ENCODE results near the gene GLDN. TPM values are rescaled to one million over a fixed set of nuclear protein-coding genes. Genes with fewer than 3 reads are reported as not detected.
A peak's percentile ranks its signal among the peaks of the same experiment; 100 is the strongest.

Gene GLDN
- total RNA-seq, 1 donor from 2014 or later, result 0.26 TPM

DNA sequence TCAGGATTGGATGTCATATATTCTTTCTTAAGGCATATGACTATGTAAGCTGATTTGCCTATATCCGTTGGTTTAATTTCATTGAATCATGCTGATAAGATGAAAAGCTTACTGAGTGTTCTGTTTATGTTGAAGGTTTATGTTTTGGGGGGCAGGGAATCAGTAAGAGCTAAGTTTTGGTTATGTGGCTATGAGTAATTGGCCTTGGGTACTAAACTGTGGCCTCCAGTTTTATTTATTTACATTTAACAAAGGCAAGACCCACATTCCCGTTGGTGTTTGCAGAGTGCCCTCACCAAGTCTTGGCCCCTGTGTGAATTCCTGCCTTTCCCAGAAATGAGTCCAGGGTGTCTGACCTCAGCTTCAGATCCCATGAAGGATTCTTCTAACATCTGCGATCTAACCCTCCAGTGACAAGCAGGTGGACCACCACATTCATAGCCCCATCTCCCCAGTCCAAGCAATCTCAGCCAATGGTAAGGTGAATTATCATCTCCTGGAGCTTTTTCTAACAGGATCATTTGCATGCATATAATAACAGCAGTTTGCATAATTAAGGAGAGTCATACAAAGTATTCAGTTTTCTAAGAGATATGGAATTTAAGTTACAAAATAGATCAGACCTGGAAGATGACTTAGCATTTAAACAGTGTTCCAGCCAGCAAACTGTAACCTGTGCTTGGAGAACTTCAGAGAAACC, 27.4 kb downstream of the GLDN start:
- DNase-seq (ENCODE audit: low read depth) (peak; percentile 63), FAIRE-seq (no peak)
- no peak overlapping the region for H3K4me3 ChIP-seq (ENCODE audit: low read depth, low read length)
- TF ChIP-seq, protein P1, sequence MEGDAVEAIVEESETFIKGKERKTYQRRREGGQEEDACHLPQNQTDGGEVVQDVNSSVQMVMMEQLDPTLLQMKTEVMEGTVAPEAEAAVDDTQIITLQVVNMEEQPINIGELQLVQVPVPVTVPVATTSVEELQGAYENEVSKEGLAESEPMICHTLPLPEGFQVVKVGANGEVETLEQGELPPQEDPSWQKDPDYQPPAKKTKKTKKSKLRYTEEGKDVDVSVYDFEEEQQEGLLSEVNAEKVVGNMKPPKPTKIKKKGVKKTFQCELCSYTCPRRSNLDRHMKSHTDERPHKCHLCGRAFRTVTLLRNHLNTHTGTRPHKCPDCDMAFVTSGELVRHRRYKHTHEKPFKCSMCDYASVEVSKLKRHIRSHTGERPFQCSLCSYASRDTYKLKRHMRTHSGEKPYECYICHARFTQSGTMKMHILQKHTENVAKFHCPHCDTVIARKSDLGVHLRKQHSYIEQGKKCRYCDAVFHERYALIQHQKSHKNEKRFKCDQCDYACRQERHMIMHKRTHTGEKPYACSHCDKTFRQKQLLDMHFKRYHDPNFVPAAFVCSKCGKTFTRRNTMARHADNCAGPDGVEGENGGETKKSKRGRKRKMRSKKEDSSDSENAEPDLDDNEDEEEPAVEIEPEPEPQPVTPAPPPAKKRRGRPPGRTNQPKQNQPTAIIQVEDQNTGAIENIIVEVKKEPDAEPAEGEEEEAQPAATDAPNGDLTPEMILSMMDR (IDR thresholded peaks at IDR 0.05; ENCODE audit: insufficient read depth, low read length, severe bottlenecking), result no peak
- H3K36me3 ChIP-seq (ENCODE audit: control insufficient read depth, insufficient read depth, low read length), result no peaks in the 10 kb centered on the region
- no peaks in the 10 kb centered on the region for H3K27me3 ChIP-seq (ENCODE audit: control insufficient read depth, insufficient read depth, low read length)

DNA sequence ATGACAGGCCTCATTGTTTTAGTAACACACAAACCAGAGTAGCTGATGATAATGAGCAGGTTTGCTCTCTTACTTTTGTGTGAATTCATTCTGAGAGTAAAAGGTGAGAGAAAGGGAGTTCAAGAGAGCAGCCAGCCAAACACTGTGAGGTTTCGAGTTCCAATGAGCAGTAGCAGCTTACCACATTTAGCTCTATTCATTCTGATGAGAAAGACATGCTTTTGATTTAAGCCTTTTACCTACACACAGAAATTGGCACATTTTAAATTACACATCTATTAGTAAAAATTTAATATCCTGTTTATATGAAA, 28.0 kb downstream of the GLDN start:
- TF ChIP-seq, protein P1 (IDR thresholded peaks at IDR 0.05; ENCODE audit: insufficient read depth, low read length, severe bottlenecking), result no peak
- H3K4me3 ChIP-seq (ENCODE audit: low read depth, low read length), result no peak overlapping the region
- no peak for FAIRE-seq
- DNase-seq (ENCODE audit: low read depth), result no peak
- H3K36me3 ChIP-seq (ENCODE audit: control insufficient read depth, insufficient read depth, low read length), result no peaks in the 10 kb centered on the region
- H3K27me3 ChIP-seq (ENCODE audit: control insufficient read depth, insufficient read depth, low read length), result no peaks in the 10 kb centered on the region

DNA sequence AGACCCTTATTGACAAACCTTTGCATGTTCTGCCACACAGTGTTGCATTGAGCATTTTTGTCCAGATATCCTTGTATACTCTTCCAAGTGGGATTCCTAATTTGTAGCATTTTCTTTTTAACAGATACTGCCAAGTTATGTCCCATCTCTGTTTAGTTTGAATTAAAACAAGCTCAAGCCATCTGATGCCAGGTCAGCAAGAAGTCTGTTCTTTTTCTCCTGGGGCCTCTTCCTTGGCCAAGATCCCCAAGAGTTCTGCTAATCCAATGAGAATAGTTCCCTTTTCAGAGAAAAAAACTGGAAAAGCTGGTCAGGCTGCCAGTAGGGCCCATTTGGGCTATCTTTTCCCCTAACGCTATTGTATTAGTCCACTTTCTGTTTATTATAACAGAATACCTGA, 29.8 kb downstream of the GLDN start:
- TF ChIP-seq, protein P1 (IDR thresholded peaks at IDR 0.05; ENCODE audit: insufficient read depth, low read length, severe bottlenecking), result no peak
- Histone ChIP-seq H3K27me3 (ENCODE audit: control insufficient read depth, insufficient read depth, low read length) (no peaks in the 10 kb centered on the region), H3K4me3 (ENCODE audit: low read depth, low read length) (no peak overlapping the region), H3K36me3 (ENCODE audit: control insufficient read depth, insufficient read depth, low read length) (no peaks in the 10 kb centered on the region)
- DNase-seq (ENCODE audit: low read depth), result no peak
- FAIRE-seq, result no peak

- Histone ChIP-seq H3K27me3 (ENCODE audit: control insufficient read depth, insufficient read depth, low read length) (no peaks in the 10 kb centered on the region), H3K4me3 (ENCODE audit: low read depth, low read length) (no peak overlapping the region), H3K36me3 (ENCODE audit: control insufficient read depth, insufficient read depth, low read length) (no peaks in the 10 kb centered on the region)
- DNase-seq (ENCODE audit: low read depth) (no peak), FAIRE-seq (no peak)
- TF ChIP-seq, protein P1 (IDR thresholded peaks at IDR 0.05; ENCODE audit: insufficient read depth, low read length, severe bottlenecking), result no peak
Measured at GRCh38 chr15:51374131-51374530, 32.7 kb downstream of the GLDN start.

- Histone ChIP-seq H3K4me3 (ENCODE audit: low read depth, low read length) (no peak overlapping the region), H3K27me3 (ENCODE audit: control insufficient read depth, insufficient read depth, low read length) (peaks cover 2% of the 10 kb centered on the region), H3K36me3 (ENCODE audit: control insufficient read depth, insufficient read depth, low read length) (no peaks in the 10 kb centered on the region)
- TF ChIP-seq, protein P1 (IDR thresholded peaks at IDR 0.05; ENCODE audit: insufficient read depth, low read length, severe bottlenecking), result no peak
- DNase-seq (ENCODE audit: low read depth), result peak; percentile 85
- peak; percentile 28 for FAIRE-seq
Measured at GRCh38 chr15:51375966-51376640, 34.6 kb downstream of the GLDN start.

All from bronchial epithelial cell (primary cell).